Measurements from ENCODE around the gene TNFAIP3. TPM values are rescaled to one million over a fixed set of nuclear protein-coding genes. Genes with fewer than 3 reads are reported as not detected.

The TNFAIP3 gene
- total RNA-seq, 4 donors from 2014 or later, result 14.4 to 36.2 (median 19.6) TPM

DNA sequence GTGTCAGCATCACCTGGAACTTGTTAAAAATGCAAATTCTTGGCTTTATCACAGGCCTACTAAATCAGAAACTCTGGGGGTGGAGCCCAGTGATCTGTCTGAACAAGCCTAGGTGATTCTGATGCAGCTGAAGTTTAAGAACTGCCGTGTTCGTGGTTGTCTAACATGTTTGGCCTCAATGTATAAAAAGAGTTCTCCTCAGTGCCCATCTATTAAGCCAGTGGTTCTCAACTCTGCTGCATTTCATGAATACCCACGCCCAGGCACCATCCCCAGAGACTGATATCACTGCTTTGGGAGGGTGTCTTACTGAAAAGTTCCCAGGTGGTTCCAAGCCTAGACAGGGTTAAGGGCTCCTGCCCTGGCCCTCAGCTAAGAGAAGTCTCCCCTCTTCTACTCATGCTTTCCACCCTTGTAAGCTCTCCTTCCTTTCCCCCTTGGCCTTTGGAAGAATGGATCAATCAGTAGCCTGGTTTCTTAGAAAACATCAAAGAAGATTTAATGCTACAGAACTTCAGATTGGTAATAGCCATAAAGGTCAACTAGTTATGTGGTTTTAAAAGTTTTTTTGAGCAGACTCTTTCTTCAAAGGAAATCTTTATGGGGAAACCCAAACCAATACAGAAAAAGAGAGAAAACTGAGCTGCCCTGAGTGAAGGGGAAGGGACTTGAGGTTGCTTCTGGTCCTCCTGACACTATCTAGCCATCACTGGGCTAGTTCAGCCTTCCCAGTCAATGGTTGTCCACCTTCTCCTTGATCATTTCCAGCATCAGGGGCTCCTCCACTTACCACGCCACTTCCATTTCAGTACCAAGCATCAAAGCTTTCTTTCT lies 38.9 kb upstream of the TNFAIP3 start:
- H3K4me3 ChIP-seq, result no peak overlapping the region
- no peaks in the 10 kb centered on the region for H3K27me3 ChIP-seq
- H3K4me1 ChIP-seq, result no peaks in the 10 kb centered on the region
- no peaks in the 10 kb centered on the region for H3K36me3 ChIP-seq
- H3K27ac ChIP-seq, result no peak overlapping the region
- DNase-seq, result no peak
- intact Hi-C loops (cut with DNase I; ENCODE audit: low total_unique reads), result no loop called here
- no peak for TF ChIP-seq POLR2A (IDR thresholded peaks at IDR 0.05)
- TF ChIP-seq, protein P1, sequence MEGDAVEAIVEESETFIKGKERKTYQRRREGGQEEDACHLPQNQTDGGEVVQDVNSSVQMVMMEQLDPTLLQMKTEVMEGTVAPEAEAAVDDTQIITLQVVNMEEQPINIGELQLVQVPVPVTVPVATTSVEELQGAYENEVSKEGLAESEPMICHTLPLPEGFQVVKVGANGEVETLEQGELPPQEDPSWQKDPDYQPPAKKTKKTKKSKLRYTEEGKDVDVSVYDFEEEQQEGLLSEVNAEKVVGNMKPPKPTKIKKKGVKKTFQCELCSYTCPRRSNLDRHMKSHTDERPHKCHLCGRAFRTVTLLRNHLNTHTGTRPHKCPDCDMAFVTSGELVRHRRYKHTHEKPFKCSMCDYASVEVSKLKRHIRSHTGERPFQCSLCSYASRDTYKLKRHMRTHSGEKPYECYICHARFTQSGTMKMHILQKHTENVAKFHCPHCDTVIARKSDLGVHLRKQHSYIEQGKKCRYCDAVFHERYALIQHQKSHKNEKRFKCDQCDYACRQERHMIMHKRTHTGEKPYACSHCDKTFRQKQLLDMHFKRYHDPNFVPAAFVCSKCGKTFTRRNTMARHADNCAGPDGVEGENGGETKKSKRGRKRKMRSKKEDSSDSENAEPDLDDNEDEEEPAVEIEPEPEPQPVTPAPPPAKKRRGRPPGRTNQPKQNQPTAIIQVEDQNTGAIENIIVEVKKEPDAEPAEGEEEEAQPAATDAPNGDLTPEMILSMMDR (IDR thresholded peaks at IDR 0.05), result no peak
- H3K9me3 ChIP-seq, result no peaks in the 10 kb centered on the region

GRCh38 chr6:137829641-137830083 lies 37.4 kb upstream of the TNFAIP3 start:
- H3K9me3 ChIP-seq, result no peaks in the 10 kb centered on the region
- no peaks in the 10 kb centered on the region for H3K36me3 ChIP-seq
- H3K27ac ChIP-seq, result no peak overlapping the region
- intact Hi-C loops (cut with DNase I; ENCODE audit: low total_unique reads), result no loop called here
- no peak for DNase-seq
- H3K4me3 ChIP-seq, result no peak overlapping the region
- TF ChIP-seq, protein P1 (IDR thresholded peaks at IDR 0.05), result no peak
- TF ChIP-seq POLR2A (IDR thresholded peaks at IDR 0.05), result no peak
- no peaks in the 10 kb centered on the region for H3K4me1 ChIP-seq
- no peaks in the 10 kb centered on the region for H3K27me3 ChIP-seq

DNA sequence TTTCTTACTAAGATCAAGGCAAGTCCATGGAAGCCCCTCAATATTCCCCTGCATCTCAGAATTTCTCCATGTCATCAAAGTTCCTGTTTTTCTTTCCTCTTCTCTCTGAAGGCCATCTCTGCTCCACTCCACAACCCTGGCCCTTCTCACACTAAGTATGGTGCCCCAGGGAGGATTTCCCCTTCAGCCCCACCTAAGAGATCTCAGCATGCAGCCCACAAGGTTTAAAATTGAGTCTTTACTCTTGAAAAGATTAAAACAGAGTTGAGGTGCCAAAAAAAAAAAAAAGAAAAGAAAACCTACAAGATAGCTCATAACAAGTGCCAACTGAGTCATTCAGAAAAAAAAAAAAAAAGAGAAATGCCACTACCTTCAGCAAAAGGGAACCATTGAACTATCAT lies 36.5 kb upstream of the TNFAIP3 start:
- H3K36me3 ChIP-seq, result no peaks in the 10 kb centered on the region
- H3K27me3 ChIP-seq, result no peaks in the 10 kb centered on the region
- DNase-seq, result no peak
- H3K4me3 ChIP-seq, result no peak overlapping the region
- TF ChIP-seq, protein P1 (IDR thresholded peaks at IDR 0.05), result no peak
- TF ChIP-seq POLR2A (IDR thresholded peaks at IDR 0.05), result no peak
- H3K4me1 ChIP-seq, result no peaks in the 10 kb centered on the region
- no peak overlapping the region for H3K27ac ChIP-seq
- intact Hi-C loops (cut with DNase I; ENCODE audit: low total_unique reads), result no loop called here
- no peaks in the 10 kb centered on the region for H3K9me3 ChIP-seq

DNA sequence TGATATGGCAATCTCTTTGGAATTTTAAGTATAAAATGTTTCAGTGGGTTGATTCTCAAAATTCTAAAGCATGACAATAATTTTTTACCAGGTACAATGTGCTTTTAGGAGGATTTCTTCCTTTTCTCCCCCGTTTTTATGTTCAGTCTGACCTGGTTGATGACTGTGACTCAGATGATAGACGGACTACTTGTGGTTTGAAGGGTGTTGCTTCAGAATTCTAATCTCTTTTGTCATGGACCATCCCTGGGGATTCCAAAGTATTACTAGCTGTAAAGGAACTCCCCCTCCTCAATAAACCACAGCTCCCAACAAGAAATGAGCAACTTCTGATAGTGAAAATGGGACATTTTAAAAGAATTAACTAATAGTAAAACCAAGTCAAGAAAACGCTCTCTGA lies 34.9 kb upstream of the TNFAIP3 start:
- Histone ChIP-seq H3K36me3 (no peaks in the 10 kb centered on the region), H3K4me1 (no peaks in the 10 kb centered on the region), H3K4me3 (no peak overlapping the region), H3K9me3 (no peaks in the 10 kb centered on the region), H3K27ac (no peak overlapping the region), H3K27me3 (no peaks in the 10 kb centered on the region)
- TF ChIP-seq, protein P1 (IDR thresholded peaks at IDR 0.05), result no peak
- no peak for TF ChIP-seq POLR2A (IDR thresholded peaks at IDR 0.05)
- intact Hi-C loops (cut with DNase I; ENCODE audit: low total_unique reads), result no loop called here
- no peak for DNase-seq

DNA sequence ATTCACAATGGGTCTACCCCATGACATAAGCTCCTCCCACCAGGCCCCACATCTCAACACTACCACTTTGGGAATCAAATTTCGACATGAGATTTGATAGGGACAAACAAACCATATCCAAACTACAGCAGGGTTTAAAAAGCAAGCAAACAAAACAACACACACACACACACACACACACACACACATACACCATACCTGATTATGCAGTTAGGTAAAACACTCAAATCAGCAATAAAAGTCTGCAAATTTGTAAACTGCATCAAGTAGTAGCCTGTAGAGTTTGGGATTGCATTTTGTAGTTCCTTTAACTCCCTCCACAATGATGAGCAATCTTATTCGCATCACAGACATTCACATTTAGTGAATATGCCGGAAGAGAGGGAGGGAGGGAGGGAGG lies 32.6 kb upstream of the TNFAIP3 start:
- TF ChIP-seq, protein P1 (IDR thresholded peaks at IDR 0.05), result no peak
- no peak for TF ChIP-seq POLR2A (IDR thresholded peaks at IDR 0.05)
- Histone ChIP-seq H3K36me3 (no peaks in the 10 kb centered on the region), H3K27me3 (no peaks in the 10 kb centered on the region), H3K4me3 (no peak overlapping the region), H3K9me3 (no peaks in the 10 kb centered on the region), H3K27ac (no peak overlapping the region), H3K4me1 (no peaks in the 10 kb centered on the region)
- intact Hi-C loops (cut with DNase I; ENCODE audit: low total_unique reads), result no loop called here
- no peak for DNase-seq

Measured in uterus (tissue), 4 donors.